Gastroesophageal sphincter (tissue), 3 donors: Measurements from ENCODE around the gene GATAD2A.
A peak's percentile ranks its signal among the peaks of the same experiment; 100 is the strongest.

ENCODE experiments used
- CTCF ChIP-seq, 4 experiments: fragments of 200-600 bp in 2 of 4; fragments of 450-650 bp in 2 of 4; sonication (generic) in 1 of 4; IDR thresholded peaks; one replicate each; pipeline ENCODE4 v1.5.1; 2017 to 2019; ENCODE audit warnings: antibody characterized with exemption in 4 of 4, mild to moderate bottlenecking in 2 of 4, moderate library complexity in 2 of 4
- POLR2A ChIP-seq, 2 donors: fragments of 450-650 bp; IDR thresholded peaks; one replicate each; pipeline ENCODE4 v1.6.1; 2017; ENCODE audit warnings: antibody characterized with exemption in 2 of 2, mild to moderate bottlenecking in 2 of 2, moderate library complexity in 1 of 2

- TF ChIP-seq CTCF (IDR thresholded peaks at IDR 0.05), result peak in 3 of 4 experiments; percentile 36 to 80 (median 59)
- no peak for TF ChIP-seq POLR2A (IDR thresholded peaks at IDR 0.05)
These were observed 148.9 kb downstream of the GATAD2A start for GRCh38 chr19:19554074-19555023.
